Lower leg skin (tissue), 4 donors: Measurements from ENCODE around the gene TMEM95. TPM values are rescaled to one million over a fixed set of nuclear protein-coding genes. Genes with fewer than 3 reads are reported as not detected.

ENCODE experiments used
- DNase-seq, 2 donors: peaks; one replicate each; pipeline ENCODE4 v3.0.0-alpha.2; 2019; ENCODE audit warnings: low spot score in 2 of 2
- H3K4me3 ChIP-seq: fragments of 200-600 bp; sonication (generic); 2 replicates; pipeline ENCODE4 v1.5.1; 2017; ENCODE audit warnings: mild to moderate bottlenecking, low read depth; ENCODE audit not compliant: poor library complexity, severe bottlenecking
- POLR2A ChIP-seq, 2 donors: fragments of 450-650 bp; IDR thresholded peaks; one replicate each; pipeline ENCODE4 v1.6.1; 2016 to 2017; ENCODE audit warnings: antibody characterized with exemption in 2 of 2, mild to moderate bottlenecking in 1 of 2, moderate library complexity in 1 of 2
- WGBS, 2 donors: methylation state at CpG; one replicate each; pipeline ENCODE4 v1.1.5; 2018; 5-methylcytosine and 5-hydroxymethylcytosine counted together
- intact Hi-C: fragments of 100-400 bp; cut with DNase I; formaldehyde crosslinking; loops from one replicate; pipeline ENCODE4 v1.15.0; 2023; ENCODE audit warnings: low total_unique reads
- total RNA-seq, 4 donors: library from RNA; depleted of rRNA; stranded (reverse); fragments of >200 nt; gene quantifications; one replicate each; pipeline ENCODE4 v1.1.0, GENCODE V29; 2016
- TF ChIP-seq, protein P1 (sequence below), 3 donors: fragments of 450-650 bp; IDR thresholded peaks; one replicate each; pipeline ENCODE4 v1.5.1; 2016; ENCODE audit warnings: antibody characterized with exemption in 3 of 3, mild to moderate bottlenecking in 3 of 3, moderate library complexity in 2 of 3

The TMEM95 gene
- total RNA-seq, 4 donors from 2014 or later: not detected

DNA sequence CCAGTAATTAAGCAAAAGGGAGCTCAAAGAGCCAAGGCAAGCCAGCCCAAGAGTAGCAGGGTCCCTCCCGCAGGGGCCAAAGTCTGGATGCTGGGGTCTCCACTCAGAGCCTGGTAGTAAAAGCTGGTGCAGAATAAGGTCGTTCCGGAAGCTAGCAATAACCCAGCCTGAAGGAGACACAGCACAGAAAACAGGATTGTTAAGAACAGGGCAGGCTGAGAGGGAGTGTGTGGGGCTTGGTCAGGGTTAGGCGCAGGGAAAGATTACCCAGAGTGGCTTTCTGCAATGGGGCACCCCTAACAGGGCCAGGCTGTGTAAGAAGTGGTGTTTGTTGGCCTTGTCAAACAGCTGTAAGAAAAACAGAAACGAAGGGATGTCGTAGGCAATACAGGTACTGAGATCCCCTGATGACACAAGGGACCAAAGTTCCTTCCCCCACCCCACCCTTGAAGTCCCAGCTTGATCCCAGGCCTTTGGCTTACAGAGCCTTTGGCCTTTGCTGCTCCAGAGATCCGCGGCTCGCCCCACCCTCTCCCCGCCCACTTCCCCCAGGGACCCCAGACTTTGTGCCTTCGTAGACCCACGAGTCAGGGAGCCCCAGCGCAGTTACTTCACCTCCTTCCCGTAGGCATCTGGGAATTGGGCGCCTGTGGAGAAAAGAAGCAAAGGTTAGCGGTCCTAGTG, 48.2 kb downstream of the TMEM95 start:
- DNase-seq: peak; percentile 51 to 94
- WGBS, 2 donors: 11 to 14% methylated on average over 16 of the region's 16 CpGs
- H3K4me3 ChIP-seq: peak overlapping the region; percentile 44
- intact Hi-C loops: loop anchor here (2.0 kb wide), 1 partner anchor 74 kb away; the partner anchor contains the start of gene NEURL4
- no peak for TF ChIP-seq POLR2A (IDR thresholded peaks at IDR 0.05)

DNA sequence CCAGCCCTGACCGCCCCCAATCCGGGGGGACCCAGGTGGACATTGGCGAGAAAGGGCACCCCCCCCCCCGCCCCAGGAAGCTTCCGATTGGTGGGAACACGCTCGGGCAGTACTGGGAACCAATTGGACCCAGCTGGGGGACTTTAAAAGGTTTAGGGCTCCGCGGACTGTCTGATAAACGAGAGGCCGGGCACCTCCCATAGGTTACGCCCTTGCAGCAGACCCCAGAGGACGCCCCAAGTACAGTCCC, 48.7 kb downstream of the TMEM95 start:
- DNase-seq: no peak
- peak overlapping the region; percentile 44 for H3K4me3 ChIP-seq
- WGBS, 2 donors: 0% methylated on average over 7 to 12 of the region's 13 CpGs
- no peak for TF ChIP-seq POLR2A (IDR thresholded peaks at IDR 0.05)
- TF ChIP-seq, protein P1, sequence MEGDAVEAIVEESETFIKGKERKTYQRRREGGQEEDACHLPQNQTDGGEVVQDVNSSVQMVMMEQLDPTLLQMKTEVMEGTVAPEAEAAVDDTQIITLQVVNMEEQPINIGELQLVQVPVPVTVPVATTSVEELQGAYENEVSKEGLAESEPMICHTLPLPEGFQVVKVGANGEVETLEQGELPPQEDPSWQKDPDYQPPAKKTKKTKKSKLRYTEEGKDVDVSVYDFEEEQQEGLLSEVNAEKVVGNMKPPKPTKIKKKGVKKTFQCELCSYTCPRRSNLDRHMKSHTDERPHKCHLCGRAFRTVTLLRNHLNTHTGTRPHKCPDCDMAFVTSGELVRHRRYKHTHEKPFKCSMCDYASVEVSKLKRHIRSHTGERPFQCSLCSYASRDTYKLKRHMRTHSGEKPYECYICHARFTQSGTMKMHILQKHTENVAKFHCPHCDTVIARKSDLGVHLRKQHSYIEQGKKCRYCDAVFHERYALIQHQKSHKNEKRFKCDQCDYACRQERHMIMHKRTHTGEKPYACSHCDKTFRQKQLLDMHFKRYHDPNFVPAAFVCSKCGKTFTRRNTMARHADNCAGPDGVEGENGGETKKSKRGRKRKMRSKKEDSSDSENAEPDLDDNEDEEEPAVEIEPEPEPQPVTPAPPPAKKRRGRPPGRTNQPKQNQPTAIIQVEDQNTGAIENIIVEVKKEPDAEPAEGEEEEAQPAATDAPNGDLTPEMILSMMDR (IDR thresholded peaks at IDR 0.05): no peak
- intact Hi-C loops: loop anchor here (2.0 kb wide), 1 partner anchor 75 kb away; the partner anchor contains the start of gene NEURL4

DNA sequence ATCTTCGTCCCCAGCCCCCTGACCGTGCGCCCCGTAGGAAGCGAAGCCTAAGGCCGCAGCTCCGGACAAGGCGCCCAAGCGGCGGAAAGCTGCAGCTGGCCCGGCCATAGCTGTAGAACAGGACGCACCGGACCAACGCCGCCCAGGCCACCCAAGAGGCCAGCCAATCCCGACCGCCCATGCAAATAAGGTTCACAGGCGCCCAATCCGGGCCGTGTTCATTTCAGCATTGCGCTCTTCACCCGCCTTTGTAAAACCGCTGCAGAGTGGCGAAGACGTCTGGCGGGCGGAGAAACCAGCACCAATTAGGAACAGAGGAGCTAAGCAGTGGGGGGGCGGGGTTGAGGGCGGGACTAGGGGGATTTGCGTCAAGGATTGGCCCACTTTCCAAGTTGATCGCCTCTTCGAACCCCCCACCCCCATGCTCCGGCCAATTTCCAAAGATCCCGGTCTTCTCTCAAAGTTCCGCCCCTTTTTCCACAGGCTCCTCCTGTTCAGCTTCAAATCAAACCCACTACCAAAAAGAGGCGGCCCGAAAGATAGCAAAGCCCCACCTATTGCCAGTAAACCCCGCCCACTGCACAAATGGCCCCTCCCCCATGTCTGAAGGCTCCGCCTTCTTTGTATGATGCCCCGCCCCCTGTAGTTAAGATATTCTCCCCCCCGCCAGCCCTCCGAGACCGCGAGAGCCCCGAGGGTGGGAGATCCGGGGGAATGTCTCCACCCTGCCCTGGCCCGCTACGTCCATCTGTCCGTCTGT, 49.2 kb downstream of the TMEM95 start, which contains the start of gene TMEM256:
TMEM256 (minus strand) TSS at position 121 of the 760 bp plus-strand sequence; CDS start at position 108, 13 bp downstream.
- peak within 1 kb of the TSS; percentile 44 for H3K4me3 ChIP-seq
- 0% methylated on average over 35 to 48 of the region's 49 CpGs for WGBS, 2 donors
- TF ChIP-seq, protein P1 (IDR thresholded peaks at IDR 0.05): no peak
- TF ChIP-seq POLR2A (IDR thresholded peaks at IDR 0.05): peak in 1 of 2 donors; percentile 60
- peak; percentile 99 to 100 for DNase-seq
- intact Hi-C loops: loop anchor here (2.0 kb wide), 1 partner anchor 75 kb away; the partner anchor contains the start of gene NEURL4

- peak; percentile 56 to 95 for DNase-seq
- H3K4me3 ChIP-seq: peak overlapping the region; percentile 41
- WGBS, 2 donors: 2 to 4% methylated on average over 16 to 27 of the region's 65 CpGs
- TF ChIP-seq POLR2A (IDR thresholded peaks at IDR 0.05): no peak
- TF ChIP-seq, protein P1 (IDR thresholded peaks at IDR 0.05): no peak
- intact Hi-C loops: no loop called here
Measured at GRCh38 chr17:7404737-7405349, 49.9 kb downstream of the TMEM95 start.

DNA sequence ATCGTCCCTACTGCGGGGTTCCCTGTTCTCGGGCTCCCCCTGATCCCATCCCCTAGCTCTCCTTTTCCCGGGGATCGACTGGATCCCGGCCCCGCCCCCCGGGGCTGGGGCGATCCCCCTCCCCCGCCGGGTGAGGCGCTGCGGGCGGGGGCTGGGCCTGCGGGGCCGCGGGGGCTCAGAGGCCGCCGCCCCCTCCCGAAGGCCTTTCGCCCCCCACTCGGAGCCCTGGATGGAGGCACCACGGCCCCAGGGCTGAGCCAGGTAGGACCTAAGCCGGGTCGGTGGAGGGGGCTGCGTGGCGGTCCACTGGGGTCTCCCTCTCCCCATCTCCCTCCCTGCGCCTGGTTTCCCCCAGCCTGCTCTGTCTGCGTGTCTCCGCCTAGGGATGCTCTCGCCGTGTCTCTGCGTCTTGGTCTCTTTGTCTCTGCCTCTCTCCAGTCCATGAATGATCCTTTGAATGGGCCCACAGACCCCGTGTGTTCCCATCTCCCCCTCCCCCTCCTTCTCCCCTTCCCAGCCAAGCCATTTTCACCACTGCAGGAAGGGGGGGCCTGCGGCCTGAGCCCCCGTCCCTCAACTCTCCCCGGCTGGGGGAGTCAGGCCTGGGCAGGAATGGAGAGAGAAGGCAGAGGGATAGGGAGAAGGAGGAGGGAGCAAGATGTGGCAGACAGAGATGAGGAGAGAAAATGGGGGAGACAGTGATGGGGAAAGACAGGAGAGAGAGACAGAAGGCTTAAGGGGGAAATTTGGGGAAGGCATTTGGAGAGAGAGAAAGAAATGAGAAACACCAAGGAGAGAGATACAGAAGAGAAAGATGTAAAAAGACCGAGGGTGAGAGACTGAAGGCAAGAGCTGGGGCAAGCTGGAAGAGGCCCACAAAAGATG, 50.6 kb downstream of the TMEM95 start:
- intact Hi-C loops: no loop called here
- TF ChIP-seq POLR2A (IDR thresholded peaks at IDR 0.05): no peak
- TF ChIP-seq, protein P1 (IDR thresholded peaks at IDR 0.05): no peak
- DNase-seq: no peak
- H3K4me3 ChIP-seq: peak overlapping the region; percentile 41
- 14 to 22% methylated on average over 19 to 38 of the region's 38 CpGs for WGBS, 2 donors
